ENCODE results near the gene PCBP2.

Gene PCBP2

GRCh38 chr12:53515291-53515680, 63.4 kb downstream of the PCBP2 start:
- no peak for DNase-seq (ENCODE audit: extremely low read depth, low read depth)
- no peak overlapping the region for H3K4me3 ChIP-seq (replicated peaks; ENCODE audit: low read depth, low read length)
- no peak for TF ChIP-seq CTCF (IDR thresholded peaks at IDR 0.05; ENCODE audit: low read depth, low read length, missing control alignments)

- no peak overlapping the region for H3K4me3 ChIP-seq (replicated peaks; ENCODE audit: low read depth, low read length)
- no peak for TF ChIP-seq CTCF (IDR thresholded peaks at IDR 0.05; ENCODE audit: low read depth, low read length, missing control alignments)
- DNase-seq (ENCODE audit: extremely low read depth, low read depth): no peak
These were observed 65.0 kb downstream of the PCBP2 start for GRCh38 chr12:53516758-53517455.

DNA sequence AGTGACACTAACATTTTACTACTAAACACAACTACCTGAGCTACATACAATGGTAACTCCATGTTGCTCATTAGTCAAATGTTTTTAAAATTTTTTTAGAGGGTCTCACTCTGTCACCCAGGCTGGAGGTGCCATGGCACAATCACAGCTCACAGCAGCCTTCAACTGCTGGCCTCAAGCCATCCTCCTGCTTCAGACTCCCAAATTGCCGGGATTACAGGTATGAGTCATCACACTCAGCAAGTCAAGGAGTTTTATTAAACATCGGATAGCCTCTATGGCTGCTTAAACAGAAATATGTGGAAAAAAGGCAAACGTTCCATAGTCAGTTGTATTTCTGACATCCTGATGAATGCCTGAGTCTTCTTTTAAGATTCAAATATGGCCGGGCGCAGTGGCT, 66.5 kb downstream of the PCBP2 start:
- no peak for DNase-seq (ENCODE audit: extremely low read depth, low read depth)
- no peak overlapping the region for H3K4me3 ChIP-seq (replicated peaks; ENCODE audit: low read depth, low read length)
- TF ChIP-seq CTCF (IDR thresholded peaks at IDR 0.05; ENCODE audit: low read depth, low read length, missing control alignments): no peak

GRCh38 chr12:53523131-53523530, 71.2 kb downstream of the PCBP2 start:
- no peak overlapping the region for H3K4me3 ChIP-seq (replicated peaks; ENCODE audit: low read depth, low read length)
- no peak for TF ChIP-seq CTCF (IDR thresholded peaks at IDR 0.05; ENCODE audit: low read depth, low read length, missing control alignments)
- no peak for DNase-seq (ENCODE audit: extremely low read depth, low read depth)

- H3K4me3 ChIP-seq (replicated peaks; ENCODE audit: low read depth, low read length): no peak overlapping the region
- no peak for TF ChIP-seq CTCF (IDR thresholded peaks at IDR 0.05; ENCODE audit: low read depth, low read length, missing control alignments)
- DNase-seq (ENCODE audit: extremely low read depth, low read depth): no peak
These were observed 72.6 kb downstream of the PCBP2 start for GRCh38 chr12:53524476-53524875.

GRCh38 chr12:53530061-53530460, 78.2 kb downstream of the PCBP2 start:
- DNase-seq (ENCODE audit: extremely low read depth, low read depth): no peak
- no peak for TF ChIP-seq CTCF (IDR thresholded peaks at IDR 0.05; ENCODE audit: low read depth, low read length, missing control alignments)
- H3K4me3 ChIP-seq (replicated peaks; ENCODE audit: low read depth, low read length): no peak overlapping the region
